SK-N-SH treated with all-trans-retinoic acid at 6 μM for 48 hours (cell line): ENCODE data around the gene EMC8.

Source experiments
- ATAC-seq: fragments of 200-7000 bp; cut with Tn5 transposase; 3 replicates; pipeline ENCODE4 v1.9.1; 2020; ENCODE audit warnings: mild to moderate bottlenecking, moderate library complexity
- ARNTL ChIP-seq: fragments of 450-650 bp; formaldehyde crosslinking; IDR thresholded peaks from 2 replicates; pipeline ENCODE4 v1.5.0; 2020; ENCODE audit warnings: low read depth, mild to moderate bottlenecking, moderate library complexity, borderline replicate concordance
- BACH2 ChIP-seq: fragments of 250-450 bp; sonication (Bioruptor Pico); IDR thresholded peaks from 2 replicates; pipeline ENCODE4 v1.9.0; 2021; ENCODE audit warnings: mild to moderate bottlenecking, borderline replicate concordance
- CREB5 ChIP-seq: fragments of 250-450 bp; sonication (Bioruptor Pico); IDR thresholded peaks from 2 replicates; pipeline ENCODE4 v1.5.1; 2020; ENCODE audit warnings: low read depth, mild to moderate bottlenecking, moderate library complexity
- CSDC2 ChIP-seq: fragments of 250-450 bp; sonication (Bioruptor Pico); IDR thresholded peaks from 2 replicates; pipeline ENCODE4 v1.5.0; 2020; ENCODE audit warnings: mild to moderate bottlenecking, moderate library complexity
- CSRNP3 ChIP-seq: fragments of 250-450 bp; sonication (Bioruptor Pico); IDR thresholded peaks from 2 replicates; pipeline ENCODE4 v1.5.1; 2021; ENCODE audit warnings: mild to moderate bottlenecking, moderate library complexity
- ESRRG ChIP-seq: fragments of 250-450 bp; sonication (Bioruptor Pico); IDR thresholded peaks from 2 replicates; pipeline ENCODE4 v1.6.1; 2021; ENCODE audit warnings: mild to moderate bottlenecking
- GLIS3 ChIP-seq: fragments of 250-450 bp; sonication (Bioruptor Pico); IDR thresholded peaks from 2 replicates; pipeline ENCODE4 v1.5.0; 2020; ENCODE audit warnings: mild to moderate bottlenecking, moderate library complexity
- ISL1 ChIP-seq: fragments of 250-450 bp; sonication (Bioruptor Pico); IDR thresholded peaks from 2 replicates; pipeline ENCODE4 v2.1.2; 2022; ENCODE audit warnings: mild to moderate bottlenecking, moderate library complexity
- PATZ1 ChIP-seq: fragments of 250-450 bp; sonication (Bioruptor Pico); IDR thresholded peaks from 2 replicates; pipeline ENCODE4 v1.8.0; 2020; ENCODE audit warnings: mild to moderate bottlenecking, moderate library complexity, borderline replicate concordance
- POU6F1 ChIP-seq: fragments of 250-450 bp; sonication (Bioruptor Pico); IDR thresholded peaks from 2 replicates; pipeline ENCODE4 v1.8.0; 2021; ENCODE audit warnings: low read depth, mild to moderate bottlenecking, moderate library complexity, borderline replicate concordance
- PPARA ChIP-seq: fragments of 250-450 bp; sonication (Bioruptor Pico); IDR thresholded peaks from 2 replicates; pipeline ENCODE4 v1.5.0; 2020; ENCODE audit warnings: mild to moderate bottlenecking, borderline replicate concordance
- RARB ChIP-seq: fragments of 250-450 bp; sonication (Bioruptor Pico); IDR thresholded peaks from 2 replicates; pipeline ENCODE4 v1.8.0; 2021; ENCODE audit warnings: mild to moderate bottlenecking, moderate library complexity
- SNAI2 ChIP-seq: fragments of 250-450 bp; sonication (Bioruptor Pico); IDR thresholded peaks from 2 replicates; pipeline ENCODE4 v1.5.0; 2020; ENCODE audit warnings: mild to moderate bottlenecking, moderate library complexity
- TCF4 ChIP-seq: fragments of 250-450 bp; sonication (Bioruptor Pico); IDR thresholded peaks from 2 replicates; pipeline ENCODE4 v1.8.0; 2021; ENCODE audit warnings: mild to moderate bottlenecking, moderate library complexity, borderline replicate concordance
- TOX ChIP-seq: fragments of 250-450 bp; sonication (Bioruptor Pico); IDR thresholded peaks from 2 replicates; pipeline ENCODE4 v1.8.0; 2021; ENCODE audit warnings: mild to moderate bottlenecking, moderate library complexity, borderline replicate concordance
- TSHZ2 ChIP-seq: fragments of 250-450 bp; sonication (Bioruptor Pico); IDR thresholded peaks from 2 replicates; pipeline ENCODE4 v1.5.0; 2020; ENCODE audit warnings: mild to moderate bottlenecking, moderate library complexity
- ZC3H10 ChIP-seq: fragments of 250-450 bp; sonication (Bioruptor Pico); IDR thresholded peaks from 2 replicates; pipeline ENCODE4 v1.5.1; 2021; ENCODE audit warnings: mild to moderate bottlenecking, moderate library complexity
- ZFP3 ChIP-seq: fragments of 250-450 bp; sonication (Bioruptor Pico); IDR thresholded peaks from 2 replicates; pipeline ENCODE4 v1.5.0; 2020; ENCODE audit warnings: mild to moderate bottlenecking, moderate library complexity
- ZFP30 ChIP-seq: fragments of 450-650 bp; formaldehyde crosslinking; IDR thresholded peaks from 2 replicates; pipeline ENCODE4 v1.5.0; 2022; ENCODE audit warnings: mild to moderate bottlenecking, moderate library complexity
- ZNF565 ChIP-seq: fragments of 450-650 bp; formaldehyde crosslinking; conservative IDR thresholded peaks from 2 replicates; pipeline ENCODE4 v1.5.0; 2020; ENCODE audit warnings: low read depth, mild to moderate bottlenecking, moderate library complexity
- ZNF8 ChIP-seq: fragments of 450-650 bp; formaldehyde crosslinking; IDR thresholded peaks from 2 replicates; pipeline ENCODE4 v1.5.0; 2020; ENCODE audit warnings: mild to moderate bottlenecking, moderate library complexity

EMC8 gene

GRCh38 chr16:85830821-85831220 lies 31.5 kb upstream of the EMC8 start:
- no peak for TF ChIP-seq RARB (CRISPR knock-in tag)
- TF ChIP-seq, all 23 proteins: peak for 0

GRCh38 chr16:85829751-85830445 lies 30.6 kb upstream of the EMC8 start:
- no peak for TF ChIP-seq POU6F1 (CRISPR knock-in tag)
- TF ChIP-seq TCF4 (CRISPR knock-in tag) = no peak
- no peak for TF ChIP-seq RARB (CRISPR knock-in tag)
- TF ChIP-seq ESRRG (CRISPR knock-in tag) = no peak
- TF ChIP-seq ARNTL = no peak
- no peak for TF ChIP-seq CSRNP3 (CRISPR knock-in tag)
- TF ChIP-seq ZC3H10 (CRISPR knock-in tag) = no peak
- no peak for TF ChIP-seq GLIS3 (CRISPR knock-in tag)
- TF ChIP-seq ZNF565 (CRISPR knock-in tag) = no peak
- no peak for TF ChIP-seq PATZ1 (CRISPR knock-in tag)
- no peak for TF ChIP-seq ZFP30 (CRISPR knock-in tag)
- TF ChIP-seq CSDC2 (CRISPR knock-in tag) = no peak
- no peak for TF ChIP-seq TSHZ2 (CRISPR knock-in tag)
- TF ChIP-seq ZNF8 (CRISPR knock-in tag) = no peak
- TF ChIP-seq SNAI2 (CRISPR knock-in tag) = no peak
- no peak for ATAC-seq

More at GRCh38 chr16:85830821-85831220, 31.5 kb upstream of the EMC8 start:
- no peak for ATAC-seq

- TF ChIP-seq ESRRG (CRISPR knock-in tag) (no peak), ISL1 (CRISPR knock-in tag) (no peak), ZFP30 (CRISPR knock-in tag) (no peak), TCF4 (CRISPR knock-in tag) (no peak), ZNF565 (CRISPR knock-in tag) (no peak), TSHZ2 (CRISPR knock-in tag) (no peak), RARB (CRISPR knock-in tag) (no peak), PATZ1 (CRISPR knock-in tag) (no peak), CREB5 (CRISPR knock-in tag) (no peak), SNAI2 (CRISPR knock-in tag) (no peak), ZFP3 (CRISPR knock-in tag) (no peak), BACH2 (no peak), PPARA (CRISPR knock-in tag) (no peak), ZC3H10 (CRISPR knock-in tag) (no peak), CSDC2 (CRISPR knock-in tag) (no peak), TOX (CRISPR knock-in tag) (no peak), GLIS3 (CRISPR knock-in tag) (no peak), ARNTL (no peak)
These were observed 29.9 kb upstream of the EMC8 start for GRCh38 chr16:85829171-85829719.

More at GRCh38 chr16:85829171-85829719, 29.9 kb upstream of the EMC8 start:
- no peak for ATAC-seq
